NCI-H1694 (cell line): ENCODE results near the gene TFEB.

Source experiments
- DNase-seq: peaks from one replicate; lab custom pipeline; 2025; lab: John Stamatoyannopoulos, UW

TFEB gene

GRCh38 chr6:41651962-41652657, 83.3 kb downstream of the TFEB start:
- DNase-seq = no peak

- DNase-seq = no peak
These were observed 84.0 kb downstream of the TFEB start for GRCh38 chr6:41651246-41651961.

- no peak for DNase-seq
These were observed 85.3 kb downstream of the TFEB start for GRCh38 chr6:41650120-41650519.

GRCh38 chr6:41649596-41649995, 85.8 kb downstream of the TFEB start:
- no peak for DNase-seq

GRCh38 chr6:41648921-41649320, 86.5 kb downstream of the TFEB start:
- no peak for DNase-seq

GRCh38 chr6:41648070-41648585, 87.3 kb downstream of the TFEB start:
- no peak for DNase-seq

GRCh38 chr6:41647061-41647511, 88.3 kb downstream of the TFEB start:
- no peak for DNase-seq

GRCh38 chr6:41646026-41646795, 89.2 kb downstream of the TFEB start:
- DNase-seq = no peak

GRCh38 chr6:41645007-41645618, 90.3 kb downstream of the TFEB start:
- no peak for DNase-seq

GRCh38 chr6:41644297-41644879, 91.0 kb downstream of the TFEB start:
- DNase-seq = peak; percentile 27

- DNase-seq = no peak
These were observed 91.5 kb downstream of the TFEB start for GRCh38 chr6:41643899-41644269.

GRCh38 chr6:41642960-41643898, 92.2 kb downstream of the TFEB start:
- no peak for DNase-seq

GRCh38 chr6:41642090-41642959, 93.1 kb downstream of the TFEB start:
- no peak for DNase-seq

GRCh38 chr6:41641352-41641925, 94.0 kb downstream of the TFEB start:
- no peak for DNase-seq

- DNase-seq = no peak
These were observed 95.0 kb downstream of the TFEB start for GRCh38 chr6:41640426-41640825.

GRCh38 chr6:41639809-41640371, 95.5 kb downstream of the TFEB start:
- no peak for DNase-seq

- DNase-seq = no peak
These were observed 96.2 kb downstream of the TFEB start for GRCh38 chr6:41638935-41639808.
